ENCODE measurements around the gene MEFV. TPM values are rescaled to one million over a fixed set of nuclear protein-coding genes. Genes with fewer than 3 reads are reported as not detected.
A peak's percentile ranks its signal among the peaks of the same experiment; 100 is the strongest.

MEFV gene
- total RNA-seq, 1 experiment from 2014 or later, result not detected

DNA sequence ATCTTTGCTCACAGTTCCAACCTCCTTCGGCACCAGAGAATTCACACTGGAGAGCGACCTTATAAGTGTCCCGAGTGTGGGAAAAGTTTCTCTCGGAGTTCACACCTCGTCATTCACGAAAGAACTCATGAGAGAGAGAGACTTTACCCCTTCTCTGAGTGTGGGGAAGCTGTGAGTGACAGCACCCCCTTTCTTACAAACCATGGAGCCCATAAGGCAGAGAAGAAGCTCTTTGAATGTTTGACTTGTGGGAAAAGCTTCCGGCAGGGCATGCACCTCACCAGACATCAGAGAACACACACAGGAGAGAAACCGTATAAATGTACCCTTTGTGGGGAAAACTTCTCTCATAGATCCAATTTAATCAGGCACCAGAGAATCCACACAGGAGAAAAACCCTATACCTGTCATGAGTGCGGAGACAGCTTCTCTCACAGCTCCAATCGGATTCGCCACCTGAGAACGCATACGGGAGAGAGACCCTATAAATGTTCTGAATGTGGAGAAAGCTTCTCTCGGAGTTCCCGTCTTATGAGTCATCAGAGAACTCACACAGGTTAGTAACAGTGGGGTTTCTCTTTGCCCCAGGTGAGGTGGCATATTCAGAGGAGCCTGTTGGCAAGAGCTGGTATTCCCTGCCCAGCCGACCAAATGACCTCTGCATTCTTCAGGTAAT, 33.7 kb upstream of the MEFV start:
- Histone ChIP-seq H4K20me1 (ENCODE audit: insufficient read depth, low read depth, low read length) (no peaks in the 10 kb centered on the region), H3K4me2 (ENCODE audit: low read depth, low read length, poor library complexity, severe bottlenecking) (no peak overlapping the region), H3K27ac (ENCODE audit: low read length) (no peak overlapping the region), H3K9ac (ENCODE audit: low read length) (no peak overlapping the region), H3K9me3 (ENCODE audit: low read length) (peaks cover 64% of the 10 kb centered on the region), H2AFZ (ENCODE audit: low read length) (no peak overlapping the region), H3K36me3 (ENCODE audit: insufficient read depth, low read length) (peaks cover 87% of the 10 kb centered on the region), H3K4me3 (ENCODE audit: low read length) (no peak overlapping the region), H3K27me3 (ENCODE audit: low read length) (no peaks in the 10 kb centered on the region), H3K9me2 (replicated peaks; ENCODE audit: insufficient read depth, low read length) (no peaks in the 10 kb centered on the region), H3K79me2 (ENCODE audit: low read length) (peaks cover 75% of the 10 kb centered on the region), H3K4me1 (ENCODE audit: low read length) (no peaks in the 10 kb centered on the region)
- no peak for DNase-seq

GRCh38 chr16:3285131-3285530, 28.7 kb upstream of the MEFV start:
- H3K9me2 ChIP-seq (replicated peaks; ENCODE audit: insufficient read depth, low read length), result no peaks in the 10 kb centered on the region
- no peaks in the 10 kb centered on the region for H4K20me1 ChIP-seq (ENCODE audit: insufficient read depth, low read depth, low read length)
- H3K27ac ChIP-seq (ENCODE audit: low read length), result no peak overlapping the region
- peak overlapping the region; percentile 77; the same call in 1 of the 2 replicates for H3K4me3 ChIP-seq (ENCODE audit: low read length)
- H3K36me3 ChIP-seq (ENCODE audit: insufficient read depth, low read length), result peaks cover 56% of the 10 kb centered on the region
- no peaks in the 10 kb centered on the region for H3K27me3 ChIP-seq (ENCODE audit: low read length)
- no peak overlapping the region for H2AFZ ChIP-seq (ENCODE audit: low read length)
- H3K79me2 ChIP-seq (ENCODE audit: low read length), result peaks cover 61% of the 10 kb centered on the region
- DNase-seq, result no peak
- H3K4me1 ChIP-seq (ENCODE audit: low read length), result peaks cover 23% of the 10 kb centered on the region
- peaks cover 31% of the 10 kb centered on the region for H3K9me3 ChIP-seq (ENCODE audit: low read length)
- H3K9ac ChIP-seq (ENCODE audit: low read length), result no peak overlapping the region
- H3K4me2 ChIP-seq (ENCODE audit: low read depth, low read length, poor library complexity, severe bottlenecking), result peak overlapping the region; percentile 87

GRCh38 chr16:3283543-3284447, 27.4 kb upstream of the MEFV start:
- H2AFZ ChIP-seq (ENCODE audit: low read length), result no peak overlapping the region
- peaks cover 23% of the 10 kb centered on the region for H3K4me1 ChIP-seq (ENCODE audit: low read length)
- H3K36me3 ChIP-seq (ENCODE audit: insufficient read depth, low read length), result peaks cover 43% of the 10 kb centered on the region
- peaks cover 18% of the 10 kb centered on the region for H3K9me3 ChIP-seq (ENCODE audit: low read length)
- peak overlapping the region; percentile 99 for H3K9ac ChIP-seq (ENCODE audit: low read length)
- H3K4me2 ChIP-seq (ENCODE audit: low read depth, low read length, poor library complexity, severe bottlenecking), result peak overlapping the region; percentile 87
- no peaks in the 10 kb centered on the region for H4K20me1 ChIP-seq (ENCODE audit: insufficient read depth, low read depth, low read length)
- peak overlapping the region; percentile 88; the same call in 1 of the 2 replicates for H3K27ac ChIP-seq (ENCODE audit: low read length)
- H3K9me2 ChIP-seq (replicated peaks; ENCODE audit: insufficient read depth, low read length), result no peaks in the 10 kb centered on the region
- no peak for DNase-seq
- H3K79me2 ChIP-seq (ENCODE audit: low read length), result peaks cover 50% of the 10 kb centered on the region
- peak overlapping the region; percentile 77 for H3K4me3 ChIP-seq (ENCODE audit: low read length)
- no peaks in the 10 kb centered on the region for H3K27me3 ChIP-seq (ENCODE audit: low read length)

- Histone ChIP-seq H3K9ac (ENCODE audit: low read length) (peak within 1 kb of the TSS; percentile 99), H4K20me1 (ENCODE audit: insufficient read depth, low read depth, low read length) (no peaks in the 10 kb centered on the region), H3K27me3 (ENCODE audit: low read length) (no peaks in the 10 kb centered on the region), H3K79me2 (ENCODE audit: low read length) (peaks cover 42% of the 10 kb centered on the region), H2AFZ (ENCODE audit: low read length) (peak within 1 kb of the TSS; percentile 94), H3K9me2 (replicated peaks; ENCODE audit: insufficient read depth, low read length) (no peaks in the 10 kb centered on the region), H3K4me3 (ENCODE audit: low read length) (peak within 1 kb of the TSS; percentile 77), H3K9me3 (ENCODE audit: low read length) (peaks cover 11% of the 10 kb centered on the region; the same call in 1 of the 2 replicates), H3K4me2 (ENCODE audit: low read depth, low read length, poor library complexity, severe bottlenecking) (peak within 1 kb of the TSS; percentile 87), H3K27ac (ENCODE audit: low read length) (peak within 1 kb of the TSS; percentile 88), H3K36me3 (ENCODE audit: insufficient read depth, low read length) (peaks cover 35% of the 10 kb centered on the region), H3K4me1 (ENCODE audit: low read length) (peaks cover 23% of the 10 kb centered on the region)
- DNase-seq, result peak; percentile 98
Observed at GRCh38 chr16:3282730-3283542, 26.5 kb upstream of the MEFV start, which contains the start of gene ZNF263. TSS of gene ZNF263 (plus strand) at chr16:3283491. CDS start at chr16:3283819, 328 bp downstream.

- H3K9me2 ChIP-seq (replicated peaks; ENCODE audit: insufficient read depth, low read length), result no peaks in the 10 kb centered on the region
- H3K4me1 ChIP-seq (ENCODE audit: low read length), result peaks cover 23% of the 10 kb centered on the region
- H3K4me3 ChIP-seq (ENCODE audit: low read length), result peak overlapping the region; percentile 77
- H3K9me3 ChIP-seq (ENCODE audit: low read length), result peaks cover 11% of the 10 kb centered on the region; the same call in 1 of the 2 replicates
- DNase-seq, result no peak
- H2AFZ ChIP-seq (ENCODE audit: low read length), result peak overlapping the region; percentile 94
- no peaks in the 10 kb centered on the region for H3K27me3 ChIP-seq (ENCODE audit: low read length)
- H3K9ac ChIP-seq (ENCODE audit: low read length), result peak overlapping the region; percentile 99
- H3K27ac ChIP-seq (ENCODE audit: low read length), result peak overlapping the region; percentile 88; the same call in 1 of the 2 replicates
- H3K4me2 ChIP-seq (ENCODE audit: low read depth, low read length, poor library complexity, severe bottlenecking), result peak overlapping the region; percentile 87
- no peaks in the 10 kb centered on the region for H4K20me1 ChIP-seq (ENCODE audit: insufficient read depth, low read depth, low read length)
- peaks cover 29% of the 10 kb centered on the region for H3K36me3 ChIP-seq (ENCODE audit: insufficient read depth, low read length)
- H3K79me2 ChIP-seq (ENCODE audit: low read length), result peaks cover 37% of the 10 kb centered on the region
Observed at GRCh38 chr16:3282103-3282729, 25.8 kb upstream of the MEFV start.

DNA sequence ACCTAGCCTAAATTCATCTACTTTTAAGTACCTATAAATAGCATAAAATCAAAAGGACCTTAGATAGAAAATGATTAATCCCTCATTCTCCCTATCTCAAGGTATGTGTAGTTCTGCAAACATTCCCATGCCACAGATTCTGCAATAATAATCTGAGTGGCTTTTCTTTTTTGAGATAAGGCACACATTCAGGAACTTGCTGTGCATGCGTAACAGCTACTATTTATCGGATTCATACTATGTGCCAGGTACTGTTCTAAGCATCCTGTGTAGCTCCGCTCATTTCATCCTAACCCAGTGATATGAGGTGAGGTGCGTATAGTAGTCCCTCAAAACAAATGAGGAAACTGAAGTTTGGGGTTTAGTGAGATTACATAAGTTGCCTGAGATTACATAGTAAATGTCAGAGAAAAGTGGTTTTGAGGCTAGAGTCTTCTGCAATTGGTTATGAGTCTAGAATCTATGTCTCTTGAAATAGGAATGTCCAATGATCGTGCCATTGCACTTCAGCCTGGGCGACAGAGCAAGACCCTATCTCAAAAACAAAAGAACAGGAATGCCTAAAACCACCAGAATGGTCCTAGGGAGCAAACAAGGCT, 24.9 kb upstream of the MEFV start:
- H3K27me3 ChIP-seq (ENCODE audit: low read length), result no peaks in the 10 kb centered on the region
- no peak overlapping the region for H3K27ac ChIP-seq (ENCODE audit: low read length)
- H3K9me3 ChIP-seq (ENCODE audit: low read length), result peaks cover 11% of the 10 kb centered on the region; the same call in 1 of the 2 replicates
- H3K9me2 ChIP-seq (replicated peaks; ENCODE audit: insufficient read depth, low read length), result no peaks in the 10 kb centered on the region
- no peak for DNase-seq
- H3K4me1 ChIP-seq (ENCODE audit: low read length), result peaks cover 25% of the 10 kb centered on the region
- peak overlapping the region; percentile 87 for H3K4me2 ChIP-seq (ENCODE audit: low read depth, low read length, poor library complexity, severe bottlenecking)
- no peak overlapping the region for H2AFZ ChIP-seq (ENCODE audit: low read length)
- no peak overlapping the region for H3K4me3 ChIP-seq (ENCODE audit: low read length)
- H3K79me2 ChIP-seq (ENCODE audit: low read length), result peaks cover 30% of the 10 kb centered on the region
- no peak overlapping the region for H3K9ac ChIP-seq (ENCODE audit: low read length)
- no peaks in the 10 kb centered on the region for H4K20me1 ChIP-seq (ENCODE audit: insufficient read depth, low read depth, low read length)
- peaks cover 20% of the 10 kb centered on the region for H3K36me3 ChIP-seq (ENCODE audit: insufficient read depth, low read length)

GRCh38 chr16:3276679-3277078, 20.2 kb upstream of the MEFV start:
- no peaks in the 10 kb centered on the region for H3K27me3 ChIP-seq (ENCODE audit: low read length)
- no peak overlapping the region for H3K4me2 ChIP-seq (ENCODE audit: low read depth, low read length, poor library complexity, severe bottlenecking)
- H3K4me1 ChIP-seq (ENCODE audit: low read length), result peaks cover 25% of the 10 kb centered on the region
- no peak overlapping the region for H2AFZ ChIP-seq (ENCODE audit: low read length)
- H4K20me1 ChIP-seq (ENCODE audit: insufficient read depth, low read depth, low read length), result no peaks in the 10 kb centered on the region
- no peak overlapping the region for H3K27ac ChIP-seq (ENCODE audit: low read length)
- no peak for DNase-seq
- no peaks in the 10 kb centered on the region for H3K79me2 ChIP-seq (ENCODE audit: low read length)
- no peak overlapping the region for H3K4me3 ChIP-seq (ENCODE audit: low read length)
- H3K9me2 ChIP-seq (replicated peaks; ENCODE audit: insufficient read depth, low read length), result no peaks in the 10 kb centered on the region
- H3K9me3 ChIP-seq (ENCODE audit: low read length), result no peaks in the 10 kb centered on the region
- no peak overlapping the region for H3K9ac ChIP-seq (ENCODE audit: low read length)
- no peaks in the 10 kb centered on the region for H3K36me3 ChIP-seq (ENCODE audit: insufficient read depth, low read length)

All from Karpas-422 (cell line).